HepG2 (cell line): ENCODE data around the gene C22orf31. TPM values are rescaled to one million over a fixed set of nuclear protein-coding genes. Genes with fewer than 3 reads are reported as not detected.

Experiments
- AHDC1 ChIP-seq: sonication (generic); formaldehyde crosslinking; IDR thresholded peaks from 2 replicates; pipeline ENCODE4 v1.5.1; 2020; ENCODE audit warnings: mild to moderate bottlenecking, missing genetic modification reagents, borderline replicate concordance
- CHCHD3 ChIP-seq: sonication (generic); formaldehyde crosslinking; IDR thresholded peaks from 2 replicates; pipeline ENCODE4 v1.8.0; 2022; ENCODE audit warnings: mild to moderate bottlenecking, missing genetic modification reagents, moderate library complexity
- DNMT3B ChIP-seq: conservative IDR thresholded peaks from 2 replicates; pipeline ENCODE4 v1.6.1; 2016; ENCODE audit warnings: missing biosample characterization, control low read depth
- GRHL1 ChIP-seq: sonication (generic); formaldehyde crosslinking; conservative IDR thresholded peaks from 2 replicates; pipeline ENCODE4 v1.8.0; 2022; ENCODE audit warnings: missing genetic modification reagents
- KLF12 ChIP-seq: sonication (generic); formaldehyde crosslinking; IDR thresholded peaks from 2 replicates; pipeline ENCODE4 v1.4.0; 2020; ENCODE audit warnings: missing genetic modification reagents, borderline replicate concordance
- MAFG ChIP-seq: sonication (generic); formaldehyde crosslinking; IDR thresholded peaks from 2 replicates; pipeline ENCODE4 v1.5.1; 2020; ENCODE audit warnings: mild to moderate bottlenecking, missing genetic modification reagents
- MATR3 ChIP-seq: sonication (generic); formaldehyde crosslinking; IDR thresholded peaks from 2 replicates; pipeline ENCODE4 v1.4.0; 2020; ENCODE audit warnings: missing genetic modification reagents
- SMYD3 ChIP-seq: sonication (generic); formaldehyde crosslinking; IDR thresholded peaks from 2 replicates; pipeline ENCODE4 v1.8.1; 2023; ENCODE audit warnings: mild to moderate bottlenecking, missing genetic modification reagents
- TARDBP ChIP-seq: sonication (generic); formaldehyde crosslinking; IDR thresholded peaks from 2 replicates; pipeline ENCODE4 v1.8.0; 2022; ENCODE audit warnings: mild to moderate bottlenecking, missing genetic modification reagents
- TCF7L2 ChIP-seq: IDR thresholded peaks from 2 replicates; pipeline ENCODE4 v1.6.1; 2011; ENCODE audit warnings: mild to moderate bottlenecking, low read depth, low read length, moderate library complexity
- ZBTB34 ChIP-seq: sonication (generic); formaldehyde crosslinking; IDR thresholded peaks from 2 replicates; pipeline ENCODE4 v1.8.0; 2022; ENCODE audit warnings: mild to moderate bottlenecking, missing genetic modification reagents
- ZC3H13 ChIP-seq: sonication (generic); formaldehyde crosslinking; IDR thresholded peaks from 2 replicates; pipeline ENCODE4 v1.8.1; 2023; ENCODE audit warnings: mild to moderate bottlenecking, missing genetic modification reagents, moderate library complexity
- ZHX1 ChIP-seq: sonication (generic); formaldehyde crosslinking; IDR thresholded peaks from 2 replicates; pipeline ENCODE4 v1.8.1; 2022; ENCODE audit warnings: low read depth, mild to moderate bottlenecking, missing genetic modification reagents
- ZNF564 ChIP-seq: sonication (generic); formaldehyde crosslinking; IDR thresholded peaks from 2 replicates; pipeline ENCODE4 v1.8.1; 2023; ENCODE audit warnings: mild to moderate bottlenecking, missing genetic modification reagents
- ZNF775 ChIP-seq: sonication (generic); formaldehyde crosslinking; IDR thresholded peaks from 2 replicates; pipeline ENCODE4 v1.4.0; 2020; ENCODE audit warnings: missing genetic modification reagents, mild to moderate bottlenecking, moderate library complexity, borderline replicate concordance
- polyA plus RNA-seq, 8 experiments: library from polyadenylated mRNA; depleted of rRNA in 3 of 8; stranded (reverse) in 7 of 8; unstranded in 1 of 8; fragments of >200 nt; fragmentation: Illumina TruSeq in 4 of 8; extraction: Trizol in 4 of 8; gene quantifications; 2 replicates each; pipeline versions ENCODE4 v1.2.1 to v1.2.3, GENCODE V29; 2011 to 2016; ENCODE audit warnings: low read depth in 4 of 8, missing spikeins in 1 of 8, mixed read lengths in 1 of 8; ENCODE audit not compliant: insufficient read depth in 1 of 8
- total RNA-seq, 5 experiments: library from RNA; depleted of rRNA; stranded (reverse); fragments of >200 nt; fragmentation: Illumina TruSeq; extraction: Trizol; gene quantifications; 2 replicates each; pipeline ENCODE4 v1.2.3, GENCODE V29; 2016; ENCODE audit warnings: low read depth in 1 of 5
- TF ChIP-seq, protein P1 (sequence below): IDR thresholded peaks from 2 replicates; pipeline ENCODE4 v1.6.1; 2016

C22orf31 gene
- total and polyA plus RNA-seq, 2 of the 13 experiments (the other 11 are each of a cell fraction or from before 2014, with no cell fraction given), result not detected

DNA sequence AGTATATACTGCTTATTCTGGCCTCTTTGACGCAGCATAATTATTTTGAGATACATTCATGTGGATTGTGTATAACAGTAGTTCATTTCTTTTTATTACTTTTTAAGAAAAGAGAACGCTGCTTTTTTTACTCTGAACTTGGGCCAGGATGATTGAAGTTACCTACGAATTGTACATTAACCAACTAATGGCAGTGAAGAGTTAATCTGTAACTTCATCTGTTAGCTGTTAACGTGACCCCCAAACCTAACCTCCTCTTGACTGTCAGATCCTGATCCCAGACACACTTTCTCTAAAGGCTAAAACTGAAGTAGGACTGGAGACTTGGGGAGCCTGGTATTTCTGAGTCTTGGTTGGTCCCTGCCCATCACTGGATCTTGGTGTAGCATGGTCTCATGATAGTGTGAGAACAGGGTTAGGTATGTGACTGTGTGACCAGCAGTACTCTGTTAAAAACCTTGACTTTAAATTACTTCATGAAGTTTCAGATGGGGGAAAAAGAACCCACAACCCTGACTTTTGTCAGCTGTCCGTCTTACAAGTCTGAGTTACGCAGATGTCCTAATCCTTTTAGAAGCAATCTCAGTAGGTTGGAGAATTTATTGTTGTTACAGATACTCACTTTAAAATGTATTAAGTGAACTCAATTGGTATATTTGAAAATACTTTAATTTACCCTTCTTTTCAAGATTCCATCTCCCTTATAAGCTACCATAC lies 39.4 kb downstream of the C22orf31 start (continued):
- TF ChIP-seq GRHL1 (CRISPR knock-in tag) (no peak), KLF12 (CRISPR knock-in tag) (no peak), ZNF564 (CRISPR knock-in tag) (no peak), ZHX1 (CRISPR knock-in tag) (no peak), MAFG (CRISPR knock-in tag) (no peak), ZNF775 (CRISPR knock-in tag) (0 out of 2 replicates have a peak, but pooled peaks have one; percentile 65), DNMT3B (CRISPR knock-in tag) (no peak), SMYD3 (CRISPR knock-in tag) (no peak; the same call in 1 of the 2 replicates), MATR3 (no peak), ZC3H13 (CRISPR knock-in tag) (no peak), TARDBP (CRISPR knock-in tag) (no peak; the same call in 1 of the 2 replicates), CHCHD3 (CRISPR knock-in tag) (no peak), AHDC1 (peak; percentile 44; the same call in 1 of the 2 replicates), TCF7L2 (no peak), ZBTB34 (CRISPR knock-in tag) (no peak)
- TF ChIP-seq, protein P1, sequence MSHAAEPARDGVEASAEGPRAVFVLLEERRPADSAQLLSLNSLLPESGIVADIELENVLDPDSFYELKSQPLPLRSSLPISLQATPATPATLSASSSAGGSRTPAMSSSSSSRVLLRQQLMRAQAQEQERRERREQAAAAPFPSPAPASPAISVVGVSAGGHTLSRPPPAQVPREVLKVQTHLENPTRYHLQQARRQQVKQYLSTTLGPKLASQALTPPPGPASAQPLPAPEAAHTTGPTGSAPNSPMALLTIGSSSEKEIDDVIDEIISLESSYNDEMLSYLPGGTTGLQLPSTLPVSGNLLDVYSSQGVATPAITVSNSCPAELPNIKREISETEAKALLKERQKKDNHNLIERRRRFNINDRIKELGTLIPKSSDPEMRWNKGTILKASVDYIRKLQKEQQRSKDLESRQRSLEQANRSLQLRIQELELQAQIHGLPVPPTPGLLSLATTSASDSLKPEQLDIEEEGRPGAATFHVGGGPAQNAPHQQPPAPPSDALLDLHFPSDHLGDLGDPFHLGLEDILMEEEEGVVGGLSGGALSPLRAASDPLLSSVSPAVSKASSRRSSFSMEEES (CRISPR knock-in tag), result 0 out of 2 replicates have a peak, but pooled peaks have one; percentile 36
